Measurements from ENCODE around the gene EXOC3L1. TPM values are rescaled to one million over a fixed set of nuclear protein-coding genes. Genes with fewer than 3 reads are reported as not detected.

Gene EXOC3L1
- 0.51 TPM for polyA plus RNA-seq (2012; ENCODE audit: insufficient read length, low read depth)

GRCh38 chr16:67190041-67190440 is at the start of gene EXOC3L1:
TSS of gene EXOC3L1 (minus strand) at chr16:67190136. CDS start at chr16:67189676, 460 bp downstream.
- TF ChIP-seq TAF1 (IDR thresholded peaks at IDR 0.05; ENCODE audit: borderline replicate concordance, insufficient read depth, low read length) (no peak), SIN3A (IDR thresholded peaks at IDR 0.05; ENCODE audit: borderline replicate concordance, insufficient read depth, low read length) (no peak), FOXP2 (optimal IDR thresholded peaks at IDR 0.05; ENCODE audit: borderline replicate concordance, extremely low read depth, extremely low read length, insufficient read depth) (no peak), POLR2AphosphoS5 (IDR thresholded peaks at IDR 0.05; ENCODE audit: low read depth, low read length) (no peak)
- TF ChIP-seq, protein P1, sequence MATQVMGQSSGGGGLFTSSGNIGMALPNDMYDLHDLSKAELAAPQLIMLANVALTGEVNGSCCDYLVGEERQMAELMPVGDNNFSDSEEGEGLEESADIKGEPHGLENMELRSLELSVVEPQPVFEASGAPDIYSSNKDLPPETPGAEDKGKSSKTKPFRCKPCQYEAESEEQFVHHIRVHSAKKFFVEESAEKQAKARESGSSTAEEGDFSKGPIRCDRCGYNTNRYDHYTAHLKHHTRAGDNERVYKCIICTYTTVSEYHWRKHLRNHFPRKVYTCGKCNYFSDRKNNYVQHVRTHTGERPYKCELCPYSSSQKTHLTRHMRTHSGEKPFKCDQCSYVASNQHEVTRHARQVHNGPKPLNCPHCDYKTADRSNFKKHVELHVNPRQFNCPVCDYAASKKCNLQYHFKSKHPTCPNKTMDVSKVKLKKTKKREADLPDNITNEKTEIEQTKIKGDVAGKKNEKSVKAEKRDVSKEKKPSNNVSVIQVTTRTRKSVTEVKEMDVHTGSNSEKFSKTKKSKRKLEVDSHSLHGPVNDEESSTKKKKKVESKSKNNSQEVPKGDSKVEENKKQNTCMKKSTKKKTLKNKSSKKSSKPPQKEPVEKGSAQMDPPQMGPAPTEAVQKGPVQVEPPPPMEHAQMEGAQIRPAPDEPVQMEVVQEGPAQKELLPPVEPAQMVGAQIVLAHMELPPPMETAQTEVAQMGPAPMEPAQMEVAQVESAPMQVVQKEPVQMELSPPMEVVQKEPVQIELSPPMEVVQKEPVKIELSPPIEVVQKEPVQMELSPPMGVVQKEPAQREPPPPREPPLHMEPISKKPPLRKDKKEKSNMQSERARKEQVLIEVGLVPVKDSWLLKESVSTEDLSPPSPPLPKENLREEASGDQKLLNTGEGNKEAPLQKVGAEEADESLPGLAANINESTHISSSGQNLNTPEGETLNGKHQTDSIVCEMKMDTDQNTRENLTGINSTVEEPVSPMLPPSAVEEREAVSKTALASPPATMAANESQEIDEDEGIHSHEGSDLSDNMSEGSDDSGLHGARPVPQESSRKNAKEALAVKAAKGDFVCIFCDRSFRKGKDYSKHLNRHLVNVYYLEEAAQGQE (IDR thresholded peaks at IDR 0.05; ENCODE audit: insufficient read depth in 1 of 2, low read depth in 2 of 2, low read length in 2 of 2), result no peak

- no peak for TF ChIP-seq FOXP2 (optimal IDR thresholded peaks at IDR 0.05; ENCODE audit: borderline replicate concordance, extremely low read depth, extremely low read length, insufficient read depth)
- TF ChIP-seq TAF1 (IDR thresholded peaks at IDR 0.05; ENCODE audit: borderline replicate concordance, insufficient read depth, low read length), result no peak
- no peak for TF ChIP-seq POLR2AphosphoS5 (IDR thresholded peaks at IDR 0.05; ENCODE audit: low read depth, low read length)
- TF ChIP-seq, protein P1 (IDR thresholded peaks at IDR 0.05; ENCODE audit: insufficient read depth in 1 of 2, low read depth in 2 of 2, low read length in 2 of 2), result no peak
- TF ChIP-seq SIN3A (IDR thresholded peaks at IDR 0.05; ENCODE audit: borderline replicate concordance, insufficient read depth, low read length), result no peak
Observed at GRCh38 chr16:67238806-67239470, 49.0 kb upstream of the EXOC3L1 start.

DNA sequence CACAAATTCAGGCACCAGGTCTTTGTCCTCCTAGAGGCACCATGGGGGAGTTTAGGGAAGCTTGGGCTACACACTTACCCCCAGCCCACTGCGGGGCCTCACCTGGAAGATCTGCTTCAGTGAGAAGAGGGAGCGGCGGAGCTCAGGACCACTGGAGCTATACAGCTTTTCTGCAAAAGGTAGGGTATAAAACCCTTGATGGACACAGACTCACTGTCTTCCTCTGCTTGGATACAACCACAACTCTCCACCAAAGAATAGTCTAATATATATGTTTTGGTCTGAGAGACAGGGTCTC is 48.3 kb upstream of the EXOC3L1 start:
- no peak for TF ChIP-seq SIN3A (IDR thresholded peaks at IDR 0.05; ENCODE audit: borderline replicate concordance, insufficient read depth, low read length)
- no peak for TF ChIP-seq TAF1 (IDR thresholded peaks at IDR 0.05; ENCODE audit: borderline replicate concordance, insufficient read depth, low read length)
- TF ChIP-seq, protein P1 (IDR thresholded peaks at IDR 0.05; ENCODE audit: insufficient read depth in 1 of 2, low read depth in 2 of 2, low read length in 2 of 2), result no peak
- no peak for TF ChIP-seq POLR2AphosphoS5 (IDR thresholded peaks at IDR 0.05; ENCODE audit: low read depth, low read length)
- no peak for TF ChIP-seq FOXP2 (optimal IDR thresholded peaks at IDR 0.05; ENCODE audit: borderline replicate concordance, extremely low read depth, extremely low read length, insufficient read depth)

- TF ChIP-seq SIN3A (IDR thresholded peaks at IDR 0.05; ENCODE audit: borderline replicate concordance, insufficient read depth, low read length) (no peak), TAF1 (IDR thresholded peaks at IDR 0.05; ENCODE audit: borderline replicate concordance, insufficient read depth, low read length) (no peak), POLR2AphosphoS5 (IDR thresholded peaks at IDR 0.05; ENCODE audit: low read depth, low read length) (no peak), FOXP2 (optimal IDR thresholded peaks at IDR 0.05; ENCODE audit: borderline replicate concordance, extremely low read depth, extremely low read length, insufficient read depth) (no peak)
- TF ChIP-seq, protein P1 (IDR thresholded peaks at IDR 0.05; ENCODE audit: insufficient read depth in 1 of 2, low read depth in 2 of 2, low read length in 2 of 2), result no peak
Observed at GRCh38 chr16:67237396-67238277, 47.7 kb upstream of the EXOC3L1 start.
